MV-4-11 (cell line): Measurements from ENCODE around the gene C14orf119.
"Not testable (repeated sequence)": the region's sequence is repeated elsewhere in the genome, so short reads cannot be mapped to it uniquely, and the experiment has no call there.

Source experiments
- DNase-seq: peaks from one replicate; lab custom pipeline; 2025; lab: John Stamatoyannopoulos, UW

The C14orf119 gene

DNA sequence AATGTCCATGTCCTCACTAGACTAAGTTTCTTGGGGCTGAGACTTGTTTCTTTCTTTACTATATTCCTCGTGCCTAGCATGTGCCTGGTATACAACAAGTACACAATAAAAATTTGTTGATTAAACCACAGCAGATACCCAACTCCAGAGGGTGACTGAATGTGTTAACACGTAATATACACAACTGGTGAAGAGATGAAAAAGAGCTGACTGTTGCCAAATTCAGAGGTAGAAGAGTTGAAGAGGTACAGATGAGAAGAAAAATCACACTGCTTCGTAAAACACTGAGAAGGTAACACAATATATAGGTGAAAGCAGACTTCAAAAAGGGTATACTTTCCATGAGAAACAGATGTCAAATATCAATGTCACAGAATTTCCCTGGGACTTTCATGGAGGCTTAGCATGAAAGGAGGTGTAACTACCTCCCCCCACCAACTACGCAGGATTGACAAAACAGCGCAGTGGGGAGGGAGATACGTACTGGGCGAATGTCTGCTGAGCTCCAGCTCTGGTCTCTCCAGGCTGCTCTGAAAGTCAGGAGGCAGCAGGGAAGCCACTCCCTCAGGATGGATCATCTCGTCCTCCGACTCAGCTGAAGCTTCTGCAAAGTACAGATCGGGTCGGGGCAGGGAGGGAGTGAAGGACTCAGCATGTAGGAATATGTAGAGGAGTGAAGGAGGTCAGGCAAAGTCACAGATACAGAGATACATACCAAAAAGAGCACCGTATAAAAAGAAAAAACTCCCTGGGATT lies 5.6 kb upstream of the C14orf119 start:
- no peak for DNase-seq

- no peak for DNase-seq
These were observed 5.1 kb upstream of the C14orf119 start for GRCh38 chr14:23090254-23090636.

DNA sequence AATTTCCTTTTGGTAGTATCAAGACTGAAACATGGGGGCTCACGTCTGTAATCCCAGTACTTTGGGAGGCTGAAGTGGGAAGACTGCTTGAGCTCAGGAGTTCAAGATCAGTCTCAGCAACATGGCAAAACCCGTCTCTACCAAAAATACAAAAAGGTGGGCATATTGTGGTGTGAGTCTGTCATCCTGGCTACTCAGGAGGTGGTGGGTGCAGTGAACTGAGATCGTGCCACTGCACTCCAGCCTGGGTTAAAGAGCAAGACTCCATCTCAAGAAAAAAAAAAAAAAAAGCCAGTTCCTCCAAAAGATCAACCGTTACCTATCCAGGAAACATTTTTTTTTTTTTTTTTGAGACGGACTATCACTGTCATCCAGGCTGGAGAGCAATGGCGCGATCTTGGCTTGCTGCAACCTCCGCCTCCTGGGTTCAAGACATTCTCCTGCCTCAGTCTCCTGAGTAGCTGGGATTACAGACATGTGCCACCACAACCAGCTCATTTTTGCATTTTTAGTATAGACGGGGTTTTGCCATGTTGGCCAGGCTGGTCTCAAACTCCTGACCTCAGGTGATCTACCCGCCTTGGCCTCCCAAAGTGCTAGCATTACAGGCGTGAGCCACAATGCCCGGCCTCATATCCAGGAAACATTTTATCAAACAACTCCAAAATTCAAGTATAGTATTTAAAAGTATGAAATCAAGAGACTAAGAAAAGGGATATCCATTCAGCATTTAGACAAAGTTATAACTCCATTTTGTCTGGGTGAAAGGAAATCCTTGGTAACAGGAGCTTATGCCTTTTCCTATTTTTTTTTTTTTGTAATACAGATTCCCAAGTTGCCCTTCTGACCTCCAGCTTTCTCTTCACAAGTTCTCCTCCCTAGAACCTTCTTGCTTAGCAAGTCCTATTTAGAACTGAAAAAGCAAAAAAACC lies 3.7 kb upstream of the C14orf119 start:
- no peak for DNase-seq

GRCh38 chr14:23093104-23093503 lies 2.2 kb upstream of the C14orf119 start:
- no peak for DNase-seq

DNA sequence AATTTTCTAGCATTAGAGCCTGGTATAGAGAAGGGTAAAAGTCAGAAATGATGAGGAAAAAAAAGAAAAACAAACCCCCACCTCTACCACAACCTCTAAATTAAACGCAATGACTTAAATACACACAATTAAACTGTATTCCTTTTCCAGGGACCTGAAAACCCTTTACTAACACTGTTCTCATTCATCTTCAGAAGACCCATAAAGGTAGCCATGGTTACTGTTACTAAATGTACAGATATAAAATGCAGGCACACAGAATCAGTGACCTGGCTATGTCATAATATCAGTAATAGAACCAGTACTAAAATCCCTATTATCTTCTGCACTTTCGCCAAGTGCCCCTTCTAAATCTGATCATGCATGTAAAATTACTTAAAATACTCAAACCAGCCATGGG lies 1.8 kb upstream of the C14orf119 start:
- DNase-seq = no peak

- DNase-seq = no peak
These were observed 1.2 kb upstream of the C14orf119 start for GRCh38 chr14:23093991-23094665.

DNA sequence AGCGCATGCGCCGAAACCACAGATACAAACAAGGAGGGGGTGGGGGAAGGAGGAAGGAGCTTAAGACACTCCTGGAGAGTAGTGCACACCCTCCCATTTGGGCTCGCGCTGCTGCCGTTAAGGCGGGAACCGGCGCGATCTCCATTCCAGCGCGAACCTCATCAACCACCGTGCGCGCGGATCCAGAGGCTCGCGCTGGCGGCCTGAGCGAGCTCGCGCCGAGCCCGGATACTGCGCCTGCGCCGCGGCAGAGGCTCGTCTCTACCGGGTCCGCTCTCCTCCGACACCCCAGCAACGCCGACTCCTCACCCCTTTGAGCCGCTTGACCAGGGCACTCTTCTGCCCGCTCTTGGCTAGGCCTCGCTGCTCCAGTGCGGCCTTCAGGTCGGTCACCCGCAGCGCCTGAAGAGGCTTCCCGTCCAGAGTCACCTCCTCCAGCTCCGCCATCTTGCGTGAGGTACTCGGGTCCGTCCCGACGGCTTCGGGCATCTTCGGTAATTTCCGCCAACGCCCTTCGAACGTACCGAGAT lies 574 bp upstream of the C14orf119 start, which contains the start of gene ACIN1:
ACIN1 (minus strand) TSS at position 471 of the 530 bp plus-strand sequence; CDS start at position 447, 24 bp downstream.
- DNase-seq = no peak

DNA sequence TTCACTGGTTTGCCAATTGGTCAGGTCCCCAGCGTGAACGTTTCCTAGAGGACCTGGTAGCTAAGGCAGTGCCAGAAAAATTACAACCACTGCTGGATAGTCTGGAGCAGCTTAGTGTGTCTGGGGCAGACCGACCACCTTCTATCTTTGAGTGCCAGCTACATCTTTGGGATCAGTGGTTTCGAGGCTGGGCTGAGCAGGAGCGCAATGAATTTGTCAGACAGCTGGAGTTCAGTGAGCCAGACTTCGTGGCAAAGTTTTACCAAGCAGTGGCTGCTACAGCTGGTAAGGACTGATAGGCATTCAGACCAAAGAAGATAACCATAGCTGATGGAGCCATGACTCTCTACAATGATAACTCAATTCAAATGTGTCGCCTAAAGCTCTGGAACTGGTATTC lies 2.5 kb downstream of the C14orf119 start:
- DNase-seq = no peak

DNA sequence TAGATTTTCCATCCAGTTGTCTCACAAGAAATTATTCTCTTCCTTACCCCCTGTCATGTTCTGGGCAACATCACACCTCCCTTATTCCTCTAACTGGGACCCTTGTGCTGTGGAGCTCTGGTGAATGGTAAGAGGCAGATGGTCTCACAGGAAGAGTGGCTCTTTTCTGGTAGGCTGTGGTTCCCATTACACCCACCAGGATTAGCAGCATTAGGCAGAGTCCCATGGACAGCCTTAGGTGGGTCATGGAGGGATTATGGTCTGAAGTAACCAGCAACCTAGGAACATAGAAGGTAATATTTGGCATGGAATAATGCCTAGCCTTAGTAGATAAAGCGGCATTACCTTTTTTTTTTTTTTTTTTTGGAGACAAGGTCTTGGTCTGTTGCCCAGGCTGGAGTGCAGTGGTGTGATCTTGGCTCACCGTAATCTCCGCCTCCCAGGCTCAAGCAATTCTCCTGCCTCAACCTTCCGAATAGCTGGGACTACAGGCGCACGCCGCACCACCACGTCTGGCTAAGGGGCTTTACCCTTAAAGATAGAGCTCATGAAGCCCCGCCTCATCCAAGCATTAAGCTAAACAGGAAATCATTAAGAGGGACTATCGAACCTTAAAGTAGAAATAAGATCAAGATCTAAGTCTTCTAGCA lies 4.0 kb downstream of the C14orf119 start:
- no peak for DNase-seq

- no peak for DNase-seq
These were observed 6.1 kb downstream of the C14orf119 start for GRCh38 chr14:23101213-23101970.

DNA sequence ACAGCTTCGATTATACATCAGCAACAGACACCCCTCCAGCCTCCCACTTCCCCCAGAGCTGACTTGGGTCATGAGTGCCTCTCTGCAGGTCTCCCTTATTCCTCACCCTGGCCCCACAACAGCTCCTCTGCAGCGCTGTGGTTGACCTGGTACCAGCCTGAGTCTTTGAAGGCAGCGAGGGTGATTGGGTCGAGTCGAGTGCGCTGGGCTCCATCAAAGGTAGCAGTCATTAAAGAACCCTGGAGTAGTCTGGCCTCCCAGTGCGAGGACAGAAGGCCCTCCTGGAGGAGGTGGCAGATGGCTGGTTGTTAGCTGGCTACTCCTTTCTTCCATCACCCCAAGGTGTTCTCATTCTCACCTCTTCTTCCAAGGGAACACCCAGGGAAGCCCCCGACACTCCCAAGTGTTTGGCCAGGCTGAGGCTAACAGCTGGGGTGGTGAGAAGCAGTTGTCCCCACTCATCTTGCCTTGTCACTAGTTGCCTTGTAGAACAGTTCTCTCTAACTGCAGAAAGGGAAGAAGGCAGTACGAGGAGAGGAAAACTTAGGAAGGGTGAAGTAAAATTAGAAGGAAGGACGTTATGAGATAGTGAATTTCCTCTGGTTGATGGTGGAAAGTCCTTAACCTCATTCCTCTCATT lies 6.8 kb downstream of the C14orf119 start:
- DNase-seq = no peak

DNA sequence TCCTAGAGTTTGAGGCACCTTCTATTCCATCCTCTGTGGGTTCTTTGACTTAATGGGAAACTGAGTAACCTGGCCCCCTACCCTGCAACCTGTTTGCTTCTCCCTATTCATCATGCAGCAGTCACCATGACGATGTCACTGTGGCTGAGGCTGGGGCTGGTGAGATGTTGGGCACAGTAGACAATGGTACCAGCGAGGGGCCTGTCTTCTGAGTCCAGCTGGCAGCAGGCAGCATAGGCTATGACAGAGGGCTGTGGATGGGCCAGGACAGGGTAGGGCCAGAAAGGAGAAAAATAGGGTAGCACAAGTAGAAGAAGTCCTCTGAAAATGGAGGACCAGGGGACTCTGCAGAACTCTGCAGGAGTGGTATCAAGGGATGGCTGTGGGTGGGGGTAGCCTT lies 7.5 kb downstream of the C14orf119 start:
- no peak for DNase-seq

GRCh38 chr14:23103581-23103980 lies 8.3 kb downstream of the C14orf119 start:
- DNase-seq = no peak

DNA sequence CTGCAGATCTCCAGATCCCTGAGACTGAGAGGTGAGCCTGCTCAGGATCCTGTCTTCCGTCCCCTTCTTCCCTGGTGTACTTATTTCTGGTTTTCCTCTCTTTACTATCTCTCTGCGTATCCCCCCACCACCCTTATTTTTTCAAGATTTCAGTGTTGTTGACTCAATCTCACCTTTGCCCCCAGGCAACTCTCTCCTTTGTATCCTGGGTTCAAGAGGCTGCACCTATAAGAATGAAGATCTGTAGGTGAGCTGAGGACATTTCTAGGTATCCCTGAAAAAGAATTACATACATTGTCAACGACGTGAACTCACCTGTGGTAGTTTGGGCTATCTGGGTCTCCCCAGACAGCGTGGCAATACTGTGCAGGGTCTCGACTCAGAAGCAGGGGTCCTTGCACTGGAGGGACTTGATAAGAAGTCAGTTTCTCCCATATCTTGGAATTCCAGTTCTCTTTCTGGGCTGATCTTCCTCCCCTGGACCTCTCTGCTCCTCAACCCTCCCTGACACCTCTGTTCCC lies 8.8 kb downstream of the C14orf119 start:
- DNase-seq = no peak

- DNase-seq = no peak
These were observed 9.5 kb downstream of the C14orf119 start, which contains the start of gene CIROP for GRCh38 chr14:23104591-23105347. TSS of gene CIROP (minus strand) at chr14:23104989. CDS start at chr14:23104920, 69 bp downstream.

DNA sequence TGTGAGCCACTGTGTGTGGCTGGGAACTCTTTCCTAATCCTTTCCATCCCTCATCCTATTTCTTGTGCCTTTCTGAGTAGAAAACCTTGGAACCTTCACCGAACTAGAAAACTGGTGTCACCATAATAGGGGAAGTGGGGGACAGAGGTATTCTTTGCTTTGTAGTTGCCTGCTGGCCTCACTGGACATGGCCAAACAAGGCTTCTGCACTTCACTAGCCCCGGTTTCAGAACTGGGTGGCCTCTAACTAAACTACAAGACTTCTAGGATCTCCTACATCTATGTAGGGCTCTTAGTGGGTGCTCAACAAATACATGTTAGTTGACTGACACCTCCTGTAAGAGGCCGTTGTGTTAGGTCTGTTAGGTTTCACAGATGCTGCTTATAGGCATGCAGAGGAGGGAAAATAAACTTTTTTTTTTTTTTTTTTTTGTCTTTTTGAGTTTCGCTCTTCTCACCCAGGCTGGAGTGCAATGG lies 10.1 kb downstream of the C14orf119 start:
- no peak for DNase-seq

- DNase-seq = no peak
These were observed 11.4 kb downstream of the C14orf119 start for GRCh38 chr14:23106747-23107045.

DNA sequence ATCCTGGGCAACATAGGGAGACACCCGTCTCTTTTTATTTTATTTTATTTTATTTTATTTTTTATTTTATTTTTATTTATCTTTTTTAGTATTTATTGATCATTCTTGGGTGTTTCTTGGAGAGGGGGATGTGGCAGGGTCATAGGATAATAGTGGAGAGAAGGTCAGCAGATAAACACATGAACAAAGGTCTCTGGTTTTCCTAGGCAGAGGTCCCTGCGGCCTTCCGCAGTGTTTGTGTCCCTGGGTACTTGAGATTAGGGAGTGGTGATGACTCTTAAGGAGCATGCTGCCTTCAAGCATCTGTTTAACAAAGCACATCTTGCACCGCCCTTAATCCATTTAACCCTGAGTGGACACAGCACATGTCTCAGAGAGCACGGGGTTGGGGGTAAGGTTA lies 12.3 kb downstream of the C14orf119 start:
- DNase-seq = not testable (repeated sequence)

- not testable (repeated sequence) for DNase-seq
These were observed 12.9 kb downstream of the C14orf119 start for GRCh38 chr14:23108169-23108568.
